GM19238 (cell line): ENCODE results near the gene RAD21L1.

Experiments
- DNase-seq: peaks from one replicate; pipeline ENCODE4 v3.0.0; 2011; ENCODE audit warnings: low spot score; ENCODE audit not compliant: insufficient read length

RAD21L1 gene

GRCh38 chr20:1269235-1269634 is 43.4 kb downstream of the RAD21L1 start:
- no peak for DNase-seq

GRCh38 chr20:1269850-1270249 is 44.0 kb downstream of the RAD21L1 start:
- DNase-seq, result no peak

GRCh38 chr20:1272368-1273100 is 46.7 kb downstream of the RAD21L1 start:
- no peak for DNase-seq

- DNase-seq, result no peak
Observed at GRCh38 chr20:1273366-1273765, 47.5 kb downstream of the RAD21L1 start.

GRCh38 chr20:1274485-1275311 is 48.9 kb downstream of the RAD21L1 start:
- no peak for DNase-seq

GRCh38 chr20:1275919-1276318 is 50.1 kb downstream of the RAD21L1 start:
- no peak for DNase-seq

- no peak for DNase-seq
Observed at GRCh38 chr20:1277529-1278322, 51.9 kb downstream of the RAD21L1 start.

- DNase-seq, result no peak
Observed at GRCh38 chr20:1278993-1279392, 53.1 kb downstream of the RAD21L1 start.

GRCh38 chr20:1280195-1281102 is 54.6 kb downstream of the RAD21L1 start:
- no peak for DNase-seq

GRCh38 chr20:1281279-1282057 is 55.6 kb downstream of the RAD21L1 start:
- no peak for DNase-seq

GRCh38 chr20:1282966-1283365 is 57.1 kb downstream of the RAD21L1 start:
- DNase-seq, result no peak

- no peak for DNase-seq
Observed at GRCh38 chr20:1283522-1284510, 58.0 kb downstream of the RAD21L1 start.

GRCh38 chr20:1286267-1287024 is 60.6 kb downstream of the RAD21L1 start:
- DNase-seq, result no peak

GRCh38 chr20:1287306-1287705 is 61.5 kb downstream of the RAD21L1 start:
- DNase-seq, result no peak

GRCh38 chr20:1287787-1288569 is 62.1 kb downstream of the RAD21L1 start:
- DNase-seq, result no peak

GRCh38 chr20:1291191-1291741 is 65.4 kb downstream of the RAD21L1 start:
- DNase-seq, result no peak

- no peak for DNase-seq
Observed at GRCh38 chr20:1292620-1293019, 66.8 kb downstream of the RAD21L1 start.
